Body of pancreas (tissue), 4 donors: ENCODE measurements around the gene LHFPL3. TPM values are rescaled to one million over a fixed set of nuclear protein-coding genes. Genes with fewer than 3 reads are reported as not detected.
"Not testable (repeated sequence)": the region's sequence is repeated elsewhere in the genome, so short reads cannot be mapped to it uniquely, and the experiment has no call there.

Source experiments
- ATAC-seq: fragments of 150-250 bp; one replicate; pipeline ENCODE4 v1.9.1; 2016
- DNase-seq, 4 donors: peaks; one replicate each; pipeline ENCODE4 v3.0.0-alpha.2; 2019
- H3K27ac ChIP-seq, 4 donors: fragments of 200-600 bp; sonication (generic); 1 replicate in 3 of 4; 2 replicates in 1 of 4; pipeline versions ENCODE4 v1.5.1 to v1.6.1; 2016 to 2019; ENCODE audit warnings: mild to moderate bottlenecking in 1 of 4, mixed read lengths in 1 of 4, moderate library complexity in 1 of 4
- H3K27me3 ChIP-seq, 2 donors: fragments of 200-600 bp; sonication (generic); one replicate each; pipeline ENCODE4 v1.6.0; 2016; ENCODE audit warnings: mild to moderate bottlenecking in 1 of 2
- H3K36me3 ChIP-seq, 2 donors: fragments of 200-600 bp; sonication (generic); replicated peaks in 1 of 2; 2 replicates each; pipeline ENCODE4 v1.5.1; 2016; ENCODE audit warnings: low read depth in 2 of 2; ENCODE audit not compliant: insufficient read depth in 1 of 2
- H3K4me1 ChIP-seq: fragments of 200-600 bp; sonication (generic); one replicate; pipeline ENCODE4 v1.6.0; 2016
- H3K4me3 ChIP-seq, 2 donors: fragments of 200-600 bp; sonication (generic); 1 replicate in 1 of 2; 2 replicates in 1 of 2; pipeline ENCODE4 v1.5.1; 2016 to 2019
- H3K9me3 ChIP-seq, 3 donors: fragments of 200-600 bp; sonication (generic); 1 replicate in 2 of 3; 2 replicates in 1 of 3; pipeline ENCODE4 v1.5.1; 2016
- POLR2A ChIP-seq, 3 donors: fragments of 450-650 bp; IDR thresholded peaks; one replicate each; pipeline ENCODE4 v1.6.1; 2016; ENCODE audit warnings: antibody characterized with exemption in 3 of 3, mild to moderate bottlenecking in 2 of 3
- WGBS, 2 donors: methylation state at CpG; one replicate each; pipeline ENCODE4 v1.1.5; 2017; 5-methylcytosine and 5-hydroxymethylcytosine counted together
- intact Hi-C: fragments of 100-400 bp; cut with DNase I; formaldehyde crosslinking; loops from one replicate; pipeline ENCODE4 v1.15.1; 2023
- total RNA-seq, 2 donors: library from RNA; depleted of rRNA; stranded (reverse); fragments of >200 nt; gene quantifications; one replicate each; pipeline ENCODE4 v1.1.0, GENCODE V29; 2016
- TF ChIP-seq, protein P1 (sequence below), 7 experiments: fragments of 450-650 bp in 4 of 7; fragments of 200-600 bp in 3 of 7; sonication (generic) in 3 of 7; IDR thresholded peaks; one replicate each; pipeline ENCODE4 v1.5.1; 2016 to 2019; ENCODE audit warnings: antibody characterized with exemption in 7 of 7

Gene LHFPL3
- total RNA-seq: not detected

GRCh38 chr7:104328296-104328969, at the start of gene LHFPL3:
TSS of gene LHFPL3 (plus strand) at chr7:104328603.
- H3K4me3 ChIP-seq: no peak within 1 kb of the TSS
- peak; percentile 18 for ATAC-seq
- peak in 1 of 4 donors; percentile 9 for DNase-seq
- H3K27ac ChIP-seq: no peak within 1 kb of the TSS
- WGBS, 2 donors: 2 to 3% methylated on average over 6 to 44 of the region's 62 CpGs
- intact Hi-C loops: no loop called here
- peaks cover 18% of the 10 kb centered on the region for H3K4me1 ChIP-seq
- TF ChIP-seq POLR2A (IDR thresholded peaks at IDR 0.05): no peak
- TF ChIP-seq, protein P1, sequence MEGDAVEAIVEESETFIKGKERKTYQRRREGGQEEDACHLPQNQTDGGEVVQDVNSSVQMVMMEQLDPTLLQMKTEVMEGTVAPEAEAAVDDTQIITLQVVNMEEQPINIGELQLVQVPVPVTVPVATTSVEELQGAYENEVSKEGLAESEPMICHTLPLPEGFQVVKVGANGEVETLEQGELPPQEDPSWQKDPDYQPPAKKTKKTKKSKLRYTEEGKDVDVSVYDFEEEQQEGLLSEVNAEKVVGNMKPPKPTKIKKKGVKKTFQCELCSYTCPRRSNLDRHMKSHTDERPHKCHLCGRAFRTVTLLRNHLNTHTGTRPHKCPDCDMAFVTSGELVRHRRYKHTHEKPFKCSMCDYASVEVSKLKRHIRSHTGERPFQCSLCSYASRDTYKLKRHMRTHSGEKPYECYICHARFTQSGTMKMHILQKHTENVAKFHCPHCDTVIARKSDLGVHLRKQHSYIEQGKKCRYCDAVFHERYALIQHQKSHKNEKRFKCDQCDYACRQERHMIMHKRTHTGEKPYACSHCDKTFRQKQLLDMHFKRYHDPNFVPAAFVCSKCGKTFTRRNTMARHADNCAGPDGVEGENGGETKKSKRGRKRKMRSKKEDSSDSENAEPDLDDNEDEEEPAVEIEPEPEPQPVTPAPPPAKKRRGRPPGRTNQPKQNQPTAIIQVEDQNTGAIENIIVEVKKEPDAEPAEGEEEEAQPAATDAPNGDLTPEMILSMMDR (IDR thresholded peaks at IDR 0.05): no peak
- H3K9me3 ChIP-seq: no peaks in the 10 kb centered on the region
- no peaks in the 10 kb centered on the region for H3K36me3 ChIP-seq
- H3K27me3 ChIP-seq: peaks cover 0 to 11% of the 10 kb centered on the region in 2 donors

GRCh38 chr7:104281685-104282084, 46.7 kb upstream of the LHFPL3 start:
- WGBS, 2 donors: 78 to 80% methylated on average over 1 to 2 of the region's 2 CpGs
- DNase-seq: not testable (repeated sequence)

GRCh38 chr7:104286839-104287238, 41.6 kb upstream of the LHFPL3 start:
- Histone ChIP-seq H3K27ac (no peak overlapping the region), H3K4me3 (no peak overlapping the region), H3K27me3 (no peaks in the 10 kb centered on the region), H3K4me1 (no peaks in the 10 kb centered on the region), H3K9me3 (no peaks in the 10 kb centered on the region), H3K36me3 (no peaks in the 10 kb centered on the region)
- no peak for DNase-seq
- 19 to 25% methylated on average over 1 of the region's 1 CpG for WGBS, 2 donors
- intact Hi-C loops: no loop called here
- TF ChIP-seq, protein P1 (IDR thresholded peaks at IDR 0.05): no peak
- no peak for TF ChIP-seq POLR2A (IDR thresholded peaks at IDR 0.05)
- no peak for ATAC-seq

More at GRCh38 chr7:104281685-104282084, 46.7 kb upstream of the LHFPL3 start:
- H3K9me3 ChIP-seq, H3K27me3 ChIP-seq, ATAC-seq, H3K4me1 ChIP-seq, H3K36me3 ChIP-seq, H3K4me3 ChIP-seq, H3K27ac ChIP-seq, intact Hi-C loops: not testable (repeated sequence)

DNA sequence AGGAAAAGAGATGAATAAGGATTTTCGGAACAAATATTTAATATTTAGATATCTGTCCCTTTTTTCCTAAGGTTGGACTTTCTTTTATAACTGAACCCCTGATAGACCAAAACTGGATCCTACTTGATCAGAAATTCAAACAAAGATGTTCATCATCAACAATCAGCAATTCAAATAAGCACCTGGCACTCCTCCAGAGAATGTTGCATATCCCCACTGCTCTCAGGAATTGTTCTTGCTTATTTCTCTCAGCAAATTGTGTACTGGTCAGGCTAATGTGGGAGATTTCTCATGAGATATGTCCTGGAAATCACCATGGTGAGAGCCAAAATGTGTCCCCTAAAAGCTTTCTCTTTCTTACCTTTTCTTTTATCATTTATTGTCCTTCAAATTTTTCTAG, 40.3 kb upstream of the LHFPL3 start:
- 81 to 87% methylated on average over 1 of the region's 1 CpG for whole genome bisulfite sequencing, 2 donors
- no peaks in the 10 kb centered on the region for H3K4me1 ChIP-seq

GRCh38 chr7:104294291-104294690, 34.1 kb upstream of the LHFPL3 start:
- intact Hi-C loops: no loop called here
- no peaks in the 10 kb centered on the region for H3K27me3 ChIP-seq
- H3K36me3 ChIP-seq: no peaks in the 10 kb centered on the region
- no peaks in the 10 kb centered on the region for H3K4me1 ChIP-seq
- DNase-seq (no peak), ATAC-seq (no peak)
- TF ChIP-seq, protein P1 (IDR thresholded peaks at IDR 0.05): no peak
- no peak for TF ChIP-seq POLR2A (IDR thresholded peaks at IDR 0.05)
- WGBS, 2 donors: 38 to 52% methylated on average over 3 of the region's 3 CpGs
- no peak overlapping the region for H3K4me3 ChIP-seq
- no peak overlapping the region for H3K27ac ChIP-seq
- no peaks in the 10 kb centered on the region for H3K9me3 ChIP-seq

More for the DNA sequence above, 40.3 kb upstream of the LHFPL3 start:
- H3K27ac ChIP-seq: no peak overlapping the region
- ATAC-seq (no peak), DNase-seq (no peak)
- intact Hi-C loops: no loop called here
- H3K27me3 ChIP-seq: no peaks in the 10 kb centered on the region
- TF ChIP-seq, protein P1 (IDR thresholded peaks at IDR 0.05): no peak
- TF ChIP-seq POLR2A (IDR thresholded peaks at IDR 0.05): no peak
- no peak overlapping the region for H3K4me3 ChIP-seq
- H3K36me3 ChIP-seq: no peaks in the 10 kb centered on the region
- H3K9me3 ChIP-seq: no peaks in the 10 kb centered on the region
